ENCODE data around the gene PRG2. TPM values are rescaled to one million over a fixed set of nuclear protein-coding genes. Genes with fewer than 3 reads are reported as not detected.

PRG2 gene
- total RNA-seq, 2 experiments from 2014 or later = 0.98 to 1.6 TPM

Other genes with a start within 250 kb of the PRG2 start
- not detected for gene LRRC55, start 208.7 kb downstream of the PRG2 start, total RNA-seq
- not detected for gene APLNR, start 153.4 kb downstream of the PRG2 start, total RNA-seq
- gene TNKS1BP1, start 65.7 kb downstream of the PRG2 start, total RNA-seq = 10 to 100 TPM; 19.1 to 21.6 TPM
- gene SSRP1, start 54.8 kb downstream of the PRG2 start, total RNA-seq = 100 to 1,000 TPM; 279 to 296 TPM
- gene P2RX3, start 52.3 kb downstream of the PRG2 start, total RNA-seq = not detected
- not detected for gene PRG3, start 9.5 kb downstream of the PRG2 start, total RNA-seq
- gene SLC43A3, start 36.5 kb upstream of the PRG2 start, total RNA-seq = 100 to 1,000 TPM; 268 to 333 TPM
- under 1 TPM; 0.33 to 0.39 TPM for gene RTN4RL2, start 69.9 kb upstream of the PRG2 start, total RNA-seq
- gene SLC43A1, start 125.1 kb upstream of the PRG2 start, total RNA-seq = 10 to 100 TPM; 27.6 to 28.7 TPM
- 100 to 1,000 TPM; 124 to 158 TPM for gene TIMM10, start 140.1 kb upstream of the PRG2 start, total RNA-seq
- gene SMTNL1, start 146.9 kb upstream of the PRG2 start, total RNA-seq = not detected
- gene UBE2L6, start 177.0 kb upstream of the PRG2 start, total RNA-seq = 100 to 1,000 TPM; 179 to 252 TPM
- under 1 TPM; 0.51 to 0.87 TPM for gene SERPING1, start 207.0 kb upstream of the PRG2 start, total RNA-seq

All from activated CD4-positive, alpha-beta T cell treated with anti-CD3 and anti-CD28 coated beads for 36 hours (primary cell).